SK-N-SH treated with all-trans-retinoic acid at 6 μM for 48 hours (cell line): ENCODE data around the gene CEP89.

Experiments used
- BACH2 ChIP-seq: fragments of 250-450 bp; sonication (Bioruptor Pico); IDR thresholded peaks from 2 replicates; pipeline ENCODE4 v1.9.0; 2021; ENCODE audit warnings: mild to moderate bottlenecking, borderline replicate concordance
- ESRRG ChIP-seq: fragments of 250-450 bp; sonication (Bioruptor Pico); IDR thresholded peaks from 2 replicates; pipeline ENCODE4 v1.6.1; 2021; ENCODE audit warnings: mild to moderate bottlenecking
- PATZ1 ChIP-seq: fragments of 250-450 bp; sonication (Bioruptor Pico); IDR thresholded peaks from 2 replicates; pipeline ENCODE4 v1.8.0; 2020; ENCODE audit warnings: mild to moderate bottlenecking, moderate library complexity, borderline replicate concordance
- PPARA ChIP-seq: fragments of 250-450 bp; sonication (Bioruptor Pico); IDR thresholded peaks from 2 replicates; pipeline ENCODE4 v1.5.0; 2020; ENCODE audit warnings: mild to moderate bottlenecking, borderline replicate concordance
- SNAI2 ChIP-seq: fragments of 250-450 bp; sonication (Bioruptor Pico); IDR thresholded peaks from 2 replicates; pipeline ENCODE4 v1.5.0; 2020; ENCODE audit warnings: mild to moderate bottlenecking, moderate library complexity
- TOX ChIP-seq: fragments of 250-450 bp; sonication (Bioruptor Pico); IDR thresholded peaks from 2 replicates; pipeline ENCODE4 v1.8.0; 2021; ENCODE audit warnings: mild to moderate bottlenecking, moderate library complexity, borderline replicate concordance
- ZFP30 ChIP-seq: fragments of 450-650 bp; formaldehyde crosslinking; IDR thresholded peaks from 2 replicates; pipeline ENCODE4 v1.5.0; 2022; ENCODE audit warnings: mild to moderate bottlenecking, moderate library complexity

GRCh38 chr19:32868206-32868950 lies 103.4 kb downstream of the CEP89 start:
- TF ChIP-seq TOX (no peak), PATZ1 (CRISPR knock-in tag) (no peak), ESRRG (no peak), PPARA (CRISPR knock-in tag) (no peak), BACH2 (CRISPR knock-in tag) (no peak), SNAI2 (no peak), ZFP30 (CRISPR knock-in tag) (no peak)
